GM12873 (cell line): ENCODE data around the gene ST7.

ENCODE experiments used
- TF ChIP-seq, protein P1 (sequence below): IDR thresholded peaks from 2 replicates; pipeline ENCODE4 v1.5.1; 2012; ENCODE audit warnings: low read depth, mild to moderate bottlenecking, moderate library complexity, low read length, control low read depth; ENCODE audit not compliant: insufficient read depth; ENCODE audit errors: missing control alignments

ST7 gene

DNA sequence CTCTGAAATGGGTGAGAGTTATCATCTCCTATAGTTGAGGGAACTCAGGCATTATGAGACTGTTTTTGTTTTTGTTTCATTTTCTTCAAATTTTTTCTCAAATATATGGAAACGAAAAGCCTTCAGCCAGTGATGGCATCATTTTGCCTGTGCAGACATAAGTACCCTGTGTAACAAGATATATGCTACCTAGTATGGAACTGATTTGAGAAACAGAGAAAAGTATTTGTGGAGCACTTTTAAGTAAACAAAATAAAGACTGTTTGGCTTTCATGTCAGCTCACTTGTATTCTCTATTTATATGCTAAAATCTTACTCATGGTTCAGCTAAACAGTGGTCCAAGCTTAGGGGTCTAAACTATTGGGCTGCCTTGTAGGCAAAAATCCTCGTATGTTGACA lies 219.0 kb downstream of the ST7 start:
- TF ChIP-seq, protein P1, sequence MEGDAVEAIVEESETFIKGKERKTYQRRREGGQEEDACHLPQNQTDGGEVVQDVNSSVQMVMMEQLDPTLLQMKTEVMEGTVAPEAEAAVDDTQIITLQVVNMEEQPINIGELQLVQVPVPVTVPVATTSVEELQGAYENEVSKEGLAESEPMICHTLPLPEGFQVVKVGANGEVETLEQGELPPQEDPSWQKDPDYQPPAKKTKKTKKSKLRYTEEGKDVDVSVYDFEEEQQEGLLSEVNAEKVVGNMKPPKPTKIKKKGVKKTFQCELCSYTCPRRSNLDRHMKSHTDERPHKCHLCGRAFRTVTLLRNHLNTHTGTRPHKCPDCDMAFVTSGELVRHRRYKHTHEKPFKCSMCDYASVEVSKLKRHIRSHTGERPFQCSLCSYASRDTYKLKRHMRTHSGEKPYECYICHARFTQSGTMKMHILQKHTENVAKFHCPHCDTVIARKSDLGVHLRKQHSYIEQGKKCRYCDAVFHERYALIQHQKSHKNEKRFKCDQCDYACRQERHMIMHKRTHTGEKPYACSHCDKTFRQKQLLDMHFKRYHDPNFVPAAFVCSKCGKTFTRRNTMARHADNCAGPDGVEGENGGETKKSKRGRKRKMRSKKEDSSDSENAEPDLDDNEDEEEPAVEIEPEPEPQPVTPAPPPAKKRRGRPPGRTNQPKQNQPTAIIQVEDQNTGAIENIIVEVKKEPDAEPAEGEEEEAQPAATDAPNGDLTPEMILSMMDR = no peak

DNA sequence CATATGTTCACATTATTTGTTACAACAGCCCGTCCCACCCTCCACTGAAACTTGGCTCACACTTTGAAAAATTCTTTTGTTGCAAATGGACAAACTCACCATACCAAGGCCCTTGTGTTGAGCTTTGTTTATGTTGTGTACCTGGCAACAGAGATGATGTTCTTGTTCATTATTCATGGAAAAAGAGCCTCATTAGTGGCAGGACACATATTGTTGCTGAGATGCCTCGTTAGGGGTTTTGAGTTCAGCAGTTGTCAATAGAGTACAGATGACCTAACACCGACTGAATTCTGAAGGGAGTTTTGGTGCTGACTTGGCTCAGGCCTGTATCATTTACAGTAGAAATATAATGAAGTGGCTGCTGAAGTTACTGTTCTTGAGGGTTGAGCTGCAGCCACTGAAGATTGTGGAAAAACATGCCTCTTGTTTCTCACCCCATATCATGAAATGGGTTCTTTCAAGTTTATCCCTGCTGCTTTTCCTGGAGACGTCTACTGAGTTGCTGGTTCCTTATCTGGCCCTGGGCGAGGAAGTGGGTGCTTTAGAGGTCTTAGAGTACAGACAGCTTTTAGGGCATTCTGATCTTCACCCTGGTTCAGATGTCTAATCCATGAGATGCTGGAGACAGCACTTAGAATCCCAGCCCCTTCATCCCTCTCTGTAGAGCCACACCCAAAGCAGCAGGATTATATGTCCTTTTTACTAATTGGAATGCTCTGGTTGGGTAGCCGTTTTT lies 219.9 kb downstream of the ST7 start:
- TF ChIP-seq, protein P1 = no peak

DNA sequence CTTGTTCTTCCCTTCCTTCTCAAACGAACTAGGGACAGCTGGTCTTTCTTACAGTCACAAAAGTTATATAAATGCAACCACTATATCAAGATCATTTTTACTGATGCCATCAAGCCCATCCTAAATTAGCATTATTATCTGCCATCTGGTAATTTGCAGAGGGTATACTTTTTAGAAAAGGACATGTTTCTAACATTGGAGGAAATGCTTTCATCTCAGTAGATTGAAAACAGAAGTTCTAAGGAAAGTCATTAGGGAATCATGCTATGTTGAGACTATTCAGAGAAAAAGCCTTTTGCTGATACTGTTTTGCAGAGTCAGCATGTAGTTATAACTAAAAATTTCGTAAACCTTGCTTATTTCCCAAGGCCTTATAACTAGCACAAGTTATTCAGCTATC lies 222.9 kb downstream of the ST7 start:
- TF ChIP-seq, protein P1 = no peak

DNA sequence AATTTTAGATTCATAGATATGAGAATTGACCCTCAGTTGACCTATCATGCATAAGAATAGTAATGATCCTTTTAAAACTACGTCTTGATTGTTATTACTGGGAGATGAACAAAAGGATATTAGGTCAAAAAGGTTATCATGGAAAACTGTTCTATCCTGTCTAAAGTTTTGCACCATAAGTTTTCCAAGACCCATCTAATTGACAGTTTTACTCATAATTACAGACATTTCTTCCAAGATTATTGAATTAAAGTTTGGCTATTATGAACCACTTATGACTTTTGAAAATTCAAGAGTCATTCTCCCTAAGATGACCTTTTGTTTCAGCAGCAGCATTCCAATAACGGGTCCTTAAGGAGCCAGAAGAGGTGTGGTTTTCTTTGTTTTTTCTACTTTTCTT lies 225.3 kb downstream of the ST7 start:
- TF ChIP-seq, protein P1 = no peak

DNA sequence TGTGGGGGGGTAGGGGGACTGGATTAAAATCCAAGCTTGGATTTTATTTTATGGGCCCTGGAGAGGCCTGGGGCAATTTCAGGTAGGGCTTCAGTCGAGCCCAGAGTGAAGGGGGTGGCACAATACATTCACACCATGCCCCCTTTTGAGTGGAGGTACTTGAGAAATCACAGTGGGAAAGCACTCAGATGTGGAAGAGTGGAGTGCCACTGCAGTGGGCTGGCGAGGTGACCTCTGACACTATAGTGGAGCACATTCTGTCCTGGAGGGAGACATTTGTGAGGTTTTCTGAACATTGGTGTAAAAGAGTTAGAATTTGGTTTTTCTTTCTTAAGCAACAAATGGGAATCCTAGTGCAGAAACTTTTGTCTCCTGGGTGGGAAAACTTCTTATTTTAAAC lies 226.4 kb downstream of the ST7 start:
- TF ChIP-seq, protein P1 = no peak

DNA sequence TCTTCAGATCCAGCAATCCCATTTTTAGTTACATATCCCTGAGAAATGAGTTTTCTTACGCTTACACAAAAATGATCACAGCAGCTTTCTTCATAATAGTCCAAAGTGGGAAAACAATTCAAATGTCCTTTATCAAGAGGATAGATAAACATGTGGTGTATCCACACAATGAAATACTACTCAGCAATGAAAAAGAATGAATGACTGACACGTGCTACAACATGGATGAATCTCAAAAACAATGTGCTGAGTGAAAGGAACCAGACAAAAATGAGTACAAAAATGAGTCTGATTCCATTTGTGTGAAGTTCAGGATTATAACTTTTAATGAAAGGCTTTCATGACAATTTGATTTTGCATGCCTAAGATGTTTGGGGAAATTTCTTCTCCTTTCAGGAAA lies 230.4 kb downstream of the ST7 start:
- TF ChIP-seq, protein P1 = no peak

DNA sequence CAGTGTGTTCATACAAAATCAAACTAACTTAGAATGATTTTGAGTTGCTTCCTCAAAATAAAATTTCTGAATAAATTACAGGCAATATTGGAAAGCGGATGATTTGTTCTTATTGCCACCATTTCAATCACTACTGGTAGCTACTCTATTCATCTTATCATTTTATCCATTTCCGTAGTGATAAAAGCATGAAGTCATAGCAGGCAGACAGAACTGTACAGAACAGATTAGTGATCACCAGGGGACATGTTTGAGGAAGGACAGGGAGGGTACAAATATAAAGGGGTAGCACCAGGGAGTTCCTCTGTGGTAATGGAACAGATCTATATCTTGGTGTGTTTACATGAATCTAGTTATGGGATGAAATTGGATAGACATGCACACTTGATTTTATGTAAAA lies 231.1 kb downstream of the ST7 start:
- TF ChIP-seq, protein P1 = no peak
